H1 (cell line): ENCODE data around the gene WDR90. TPM values are rescaled to one million over a fixed set of nuclear protein-coding genes. Genes with fewer than 3 reads are reported as not detected.

Source experiments
- polyA plus RNA-seq, 7 experiments: library from polyadenylated mRNA; depleted of rRNA in 3 of 7; stranded (reverse) in 5 of 7; unstranded in 2 of 7; fragments of >200 nt in 5 of 7; fragments of 200-250 nt in 2 of 7; gene quantifications; 1 replicate in 5 of 7; 2 replicates in 1 of 7; 4 replicates in 1 of 7; pipeline versions ENCODE4 v1.2.1 to v1.2.3, GENCODE V29; 2011 to 2013; ENCODE audit warnings: missing spikeins in 2 of 7, mixed read lengths in 2 of 7
- total RNA-seq: library from RNA; stranded (reverse); fragmentation: NEBNext Ultra II Directional; extraction: Animal tissue kit (Norgen Biotek cat#: 25700); gene quantifications from 2 replicates; pipeline ENCODE4 v1.2.1, GENCODE V29; 2021
- TF ChIP-seq, protein P1 (sequence below): IDR thresholded peaks from 2 replicates; pipeline ENCODE4 v1.6.1; 2012; ENCODE audit warnings: inconsistent platforms

WDR90 gene
- total and polyA plus RNA-seq, 2 of the 8 experiments (the other 6 are each of a cell fraction or from before 2014, with no cell fraction given) = 24.0 to 47.2 TPM

DNA sequence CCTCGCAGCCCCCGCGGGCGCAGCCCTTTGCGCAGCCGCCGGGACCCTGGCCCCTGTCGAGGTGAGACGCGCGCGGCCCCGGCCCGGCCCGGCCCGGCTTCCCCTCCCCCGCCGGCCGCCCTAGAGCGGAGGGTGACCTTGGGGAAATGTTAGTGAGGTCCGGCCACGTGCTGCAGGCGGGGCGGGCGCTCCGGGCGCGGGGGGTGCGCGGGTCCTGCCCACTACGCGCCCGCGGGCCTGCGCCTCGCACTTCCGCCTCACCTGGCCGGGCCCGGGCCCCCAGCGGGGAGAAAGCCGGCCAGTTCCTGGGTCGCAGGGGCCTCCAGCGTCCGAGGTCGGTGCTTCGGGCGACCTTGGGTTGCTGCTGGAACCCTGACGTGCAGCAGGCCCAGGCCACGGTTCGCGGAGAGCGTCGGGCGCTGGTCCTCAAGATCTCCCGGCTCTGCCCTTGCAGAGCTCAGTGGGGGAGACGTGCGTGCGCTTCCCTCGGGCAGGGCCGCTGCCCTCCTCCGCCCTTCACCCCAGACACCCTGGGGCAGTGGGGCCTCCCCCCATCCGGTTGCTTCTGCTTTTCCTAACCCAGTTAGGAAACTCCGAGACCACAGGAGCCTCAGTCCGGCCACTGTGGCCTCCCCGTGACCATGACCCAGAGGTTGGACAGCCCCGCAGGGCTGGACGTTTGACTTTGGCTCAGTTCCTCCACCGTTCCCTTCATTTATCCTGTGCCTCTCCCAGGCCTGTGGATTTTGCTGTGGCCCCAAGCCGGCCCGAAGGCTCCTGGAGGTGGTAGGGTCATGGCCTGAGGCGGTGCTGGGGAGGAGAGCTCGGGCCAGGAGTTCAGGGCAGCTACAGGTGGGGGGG, 6.7 kb upstream of the WDR90 start (continued):
- TF ChIP-seq, protein P1, sequence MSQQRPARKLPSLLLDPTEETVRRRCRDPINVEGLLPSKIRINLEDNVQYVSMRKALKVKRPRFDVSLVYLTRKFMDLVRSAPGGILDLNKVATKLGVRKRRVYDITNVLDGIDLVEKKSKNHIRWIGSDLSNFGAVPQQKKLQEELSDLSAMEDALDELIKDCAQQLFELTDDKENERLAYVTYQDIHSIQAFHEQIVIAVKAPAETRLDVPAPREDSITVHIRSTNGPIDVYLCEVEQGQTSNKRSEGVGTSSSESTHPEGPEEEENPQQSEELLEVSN = no peak; the same call in 1 of the 2 replicates
